GM21825 (cell line): ENCODE measurements around the gene ESX1.
"Not testable (repeated sequence)": the region's sequence is repeated elsewhere in the genome, so short reads cannot be mapped to it uniquely, and the experiment has no call there.

Experiments used
- ATAC-seq: cut with Tn5 transposase; IDR thresholded peaks from one replicate; pipeline ENCODE4 v1.9.1; 2021; ENCODE audit warnings: mild to moderate bottlenecking, moderate library complexity; ENCODE audit not compliant: unreplicated experiment

The ESX1 gene

DNA sequence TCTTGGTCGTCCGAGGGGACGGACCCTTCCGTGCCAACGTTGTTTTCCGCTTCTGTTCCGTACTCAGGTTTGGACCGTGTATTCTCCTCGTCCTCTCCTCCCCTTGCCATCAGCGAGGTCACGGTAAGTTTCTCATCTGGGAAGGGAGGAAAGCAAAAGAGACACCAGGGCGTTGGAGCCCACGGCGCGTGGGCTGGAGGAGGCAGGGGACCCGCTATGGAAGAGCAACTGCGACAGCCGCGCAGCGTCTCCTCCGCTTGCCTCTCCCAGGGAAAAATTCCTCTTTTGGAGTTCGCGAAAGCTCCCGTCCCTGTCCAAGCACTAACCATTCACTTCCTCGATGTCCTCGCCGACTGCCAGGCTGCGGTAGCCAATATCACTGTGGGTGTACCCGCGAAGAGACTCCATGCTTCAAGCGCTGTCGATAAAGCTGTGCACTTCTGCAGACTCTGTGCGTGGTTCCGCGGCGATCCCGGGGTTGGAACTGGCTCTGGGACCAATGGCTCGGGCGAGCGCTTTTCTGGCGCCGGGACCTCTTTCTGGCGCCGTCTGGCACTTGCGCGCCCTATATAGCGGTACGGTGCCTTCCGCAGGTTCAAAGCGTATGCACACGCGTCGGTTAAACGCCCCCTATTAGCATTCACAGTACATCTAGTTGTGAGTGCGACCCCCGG, at the start of gene ESX1:
Gene ESX1, minus strand, starts transcription at position 492 of the 674 bp plus-strand sequence. Its CDS starts 84 bp downstream, at position 408.
- no peak for ATAC-seq

- ATAC-seq = no peak
These were observed 40.9 kb upstream of the ESX1 start for GRCh38 chrX:104295636-104296035.

DNA sequence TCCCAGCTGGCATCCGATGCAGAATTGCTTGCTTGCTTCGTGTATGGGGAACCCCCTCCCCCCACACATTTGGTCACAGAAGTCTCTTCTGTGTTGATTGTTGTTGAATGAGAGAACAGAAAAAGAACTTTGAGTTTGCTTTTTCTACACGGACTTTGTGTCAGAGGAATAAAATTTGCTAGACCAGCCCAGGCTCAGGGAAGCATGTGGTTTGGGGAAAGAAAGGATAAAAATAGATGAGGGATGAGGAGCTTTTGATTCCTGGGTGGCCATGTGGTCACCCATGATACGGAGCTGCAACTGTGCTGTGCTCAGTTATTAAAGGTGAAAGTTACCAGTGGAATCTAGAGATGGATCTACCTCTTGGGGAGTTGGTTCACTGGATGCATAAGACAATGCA, 34.2 kb upstream of the ESX1 start:
- ATAC-seq = no peak

- ATAC-seq = no peak
These were observed 33.5 kb upstream of the ESX1 start for GRCh38 chrX:104288269-104288668.

- ATAC-seq = no peak
These were observed 30.5 kb upstream of the ESX1 start for GRCh38 chrX:104285201-104285600.

DNA sequence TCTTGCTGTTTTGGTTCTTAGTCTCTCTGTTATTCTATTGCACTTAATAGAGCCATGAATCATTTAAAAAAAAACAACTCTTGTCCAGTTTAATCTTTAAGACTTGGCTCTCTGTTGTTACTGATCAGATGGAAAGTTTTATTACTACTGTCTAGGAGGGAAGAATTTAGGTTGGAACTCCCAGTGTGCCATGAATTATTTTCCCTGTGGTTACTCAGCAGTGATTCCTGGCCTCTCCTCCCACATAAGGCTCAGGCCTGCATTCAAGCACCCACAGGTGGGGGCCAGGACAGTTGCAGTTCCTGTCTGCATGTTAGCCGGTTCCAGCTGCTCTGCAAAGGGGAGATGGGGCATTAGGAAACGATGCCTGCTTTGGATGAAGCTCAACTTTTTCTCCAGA, 29.8 kb upstream of the ESX1 start:
- no peak for ATAC-seq

GRCh38 chrX:104282166-104282725, 27.5 kb upstream of the ESX1 start:
- no peak for ATAC-seq

DNA sequence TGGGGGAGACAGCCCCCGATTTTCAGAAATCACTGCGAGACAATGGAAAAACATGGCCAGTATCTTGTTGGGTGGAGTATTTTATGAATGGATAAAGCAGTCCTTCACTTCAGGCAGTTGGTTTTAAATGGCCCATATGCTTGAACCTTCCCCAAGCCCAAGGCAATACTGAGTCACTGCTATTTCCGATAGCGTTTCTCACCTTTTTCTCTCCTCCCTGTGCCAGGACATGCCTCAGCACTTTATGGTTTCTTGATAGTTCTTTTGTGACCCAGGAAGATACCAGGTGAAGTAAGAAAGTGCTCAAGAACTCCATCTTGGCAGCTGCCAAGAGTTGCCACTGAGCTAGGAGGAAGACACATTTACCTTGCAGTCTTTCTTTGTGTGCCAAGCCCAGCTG, 26.8 kb upstream of the ESX1 start:
- ATAC-seq = no peak

DNA sequence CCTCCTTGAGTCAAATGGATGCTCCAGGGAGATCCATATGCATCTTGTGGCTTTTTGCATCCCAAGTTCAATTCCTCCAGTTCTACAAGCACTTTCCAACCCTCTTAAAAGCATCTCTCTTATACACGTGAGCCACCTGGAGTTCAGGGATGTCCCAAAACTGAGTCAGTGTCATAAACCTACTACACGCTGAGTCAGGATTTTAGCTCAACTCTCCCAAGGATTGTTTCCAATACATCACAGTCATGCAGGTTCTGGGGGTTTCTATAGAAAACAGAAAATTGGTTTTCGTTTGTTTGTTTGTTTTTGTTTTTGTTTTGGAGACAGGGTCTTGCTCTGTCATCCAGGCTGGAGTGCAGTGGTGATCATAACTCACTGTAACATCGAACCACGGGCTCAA, 25.9 kb upstream of the ESX1 start:
- no peak for ATAC-seq

DNA sequence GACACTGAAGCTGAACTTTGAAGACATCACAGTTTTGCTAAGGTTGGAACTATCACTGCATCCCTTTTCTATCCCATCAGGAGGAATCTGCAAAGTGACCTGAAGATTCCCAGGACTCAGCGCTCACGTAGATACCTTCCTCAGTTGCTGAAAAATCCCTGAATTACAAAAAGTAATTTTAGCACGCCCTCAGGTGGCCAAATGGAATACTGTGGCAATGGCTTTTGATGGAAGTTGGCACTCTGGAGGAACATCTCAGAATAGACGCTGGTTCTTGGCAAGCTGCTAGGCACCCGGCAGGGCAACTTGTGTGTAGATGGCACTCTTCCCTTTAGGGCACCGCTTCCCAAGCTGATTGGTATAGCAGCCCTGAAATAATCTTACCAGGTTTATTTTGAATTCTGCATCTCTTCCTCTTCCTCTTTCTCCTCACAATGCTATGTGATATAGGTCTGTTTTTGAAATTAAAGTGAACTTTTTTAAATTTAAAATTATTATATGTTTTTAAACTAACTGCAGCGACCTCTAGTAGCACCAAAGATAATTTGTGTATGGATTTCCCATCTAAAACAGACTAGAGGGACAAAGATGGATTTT, 16.3 kb upstream of the ESX1 start:
- ATAC-seq = no peak

DNA sequence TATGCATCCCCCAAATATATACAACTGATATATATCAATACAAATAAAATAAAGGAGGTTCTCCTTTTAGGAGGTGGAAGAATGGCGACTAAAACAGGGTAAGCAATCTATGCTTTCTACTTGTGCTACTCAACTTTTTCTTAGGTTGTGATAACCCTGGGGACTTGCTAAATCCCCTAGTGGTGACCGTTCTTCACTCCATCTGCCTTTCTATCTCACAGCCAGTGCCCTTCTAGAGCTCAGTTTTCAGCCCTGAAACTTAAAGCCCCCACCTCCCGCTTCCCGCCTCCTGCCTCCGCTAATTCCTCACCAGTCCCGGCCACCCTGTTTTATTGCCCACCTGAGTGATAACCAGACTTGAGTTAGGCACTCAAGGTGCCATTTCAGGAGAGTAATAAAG, 15.5 kb upstream of the ESX1 start:
- no peak for ATAC-seq

DNA sequence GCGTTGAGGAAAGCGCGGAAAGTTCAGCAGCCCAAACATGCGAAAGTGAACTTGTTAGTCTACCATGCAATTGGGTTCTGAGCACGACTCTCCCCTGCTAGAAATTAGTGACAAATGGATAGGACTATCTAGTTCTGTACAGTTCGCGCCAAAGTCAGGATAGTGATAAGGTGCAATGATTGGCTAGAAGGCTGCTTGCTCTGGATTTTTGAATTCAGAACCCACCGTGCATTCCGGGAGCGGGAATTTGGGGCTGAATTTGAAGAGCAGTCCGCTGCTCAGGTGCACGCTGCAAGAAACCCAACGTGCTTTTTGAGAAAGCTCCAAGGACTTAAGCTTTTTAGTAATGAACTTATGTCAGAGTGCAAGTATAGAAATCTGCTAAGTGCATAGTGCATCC, 732 bp upstream of the ESX1 start:
- no peak for ATAC-seq

DNA sequence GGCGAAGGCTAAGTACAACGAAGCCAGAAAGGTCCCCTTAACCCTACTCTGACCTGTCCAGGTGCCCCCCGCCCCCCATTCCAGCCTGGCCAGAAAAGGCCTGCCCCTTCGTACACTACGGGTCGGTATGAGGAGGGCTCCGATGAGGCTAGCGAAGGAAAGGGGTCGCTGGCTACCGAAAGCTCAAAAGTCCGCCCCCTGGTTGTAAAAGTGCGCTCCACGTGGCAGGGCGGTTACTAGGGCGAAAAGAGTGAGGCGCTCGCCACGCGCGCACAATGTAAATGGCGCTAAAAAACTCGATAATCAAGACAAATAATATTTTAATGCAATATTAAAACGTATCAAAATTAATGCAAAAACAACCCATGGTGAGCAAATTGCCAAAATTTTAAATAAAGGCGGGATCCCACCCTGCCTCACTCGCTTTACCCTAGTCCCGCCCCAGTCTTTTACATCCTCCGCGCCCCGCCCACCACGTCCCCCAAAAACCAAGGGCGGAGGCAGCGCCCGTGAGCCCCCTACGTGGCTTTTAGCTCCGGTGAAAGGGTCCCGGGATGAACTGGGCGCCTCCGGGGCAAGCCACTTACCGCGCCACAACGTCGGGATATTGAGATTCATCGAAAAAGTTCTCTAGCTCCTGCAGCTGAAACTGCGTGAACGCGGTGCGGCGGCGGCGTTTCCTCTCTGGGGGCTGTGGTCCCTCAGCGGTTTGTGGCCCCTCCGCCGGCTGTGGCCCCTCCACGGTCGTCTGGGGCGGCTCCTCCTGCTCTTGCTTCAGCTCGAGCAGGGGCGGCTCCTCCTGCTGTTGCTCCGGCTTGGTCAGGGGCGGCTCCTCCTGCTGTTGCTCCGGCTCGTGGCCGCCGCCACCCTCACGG, 929 bp downstream of the ESX1 start:
- no peak for ATAC-seq

DNA sequence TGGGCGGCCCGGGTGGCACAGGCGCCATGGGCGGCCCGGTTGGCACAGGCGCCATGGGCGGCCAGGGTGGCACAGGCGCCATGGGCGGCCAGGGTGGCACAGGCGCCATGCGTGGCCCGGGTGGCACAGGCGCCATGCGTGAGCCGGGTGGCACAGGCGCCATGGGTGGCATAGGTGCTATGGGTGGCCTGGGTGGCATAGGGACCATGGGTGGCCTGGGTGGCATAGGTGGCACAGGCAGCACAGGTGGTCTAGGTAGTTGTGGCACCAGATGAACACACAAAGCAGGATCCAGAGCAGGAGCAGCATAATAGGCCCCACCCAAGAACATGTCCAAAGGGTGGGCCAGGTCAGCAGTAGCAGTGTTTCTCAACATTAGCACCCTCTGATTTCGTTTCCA, 4.3 kb downstream of the ESX1 start:
- ATAC-seq = no peak

DNA sequence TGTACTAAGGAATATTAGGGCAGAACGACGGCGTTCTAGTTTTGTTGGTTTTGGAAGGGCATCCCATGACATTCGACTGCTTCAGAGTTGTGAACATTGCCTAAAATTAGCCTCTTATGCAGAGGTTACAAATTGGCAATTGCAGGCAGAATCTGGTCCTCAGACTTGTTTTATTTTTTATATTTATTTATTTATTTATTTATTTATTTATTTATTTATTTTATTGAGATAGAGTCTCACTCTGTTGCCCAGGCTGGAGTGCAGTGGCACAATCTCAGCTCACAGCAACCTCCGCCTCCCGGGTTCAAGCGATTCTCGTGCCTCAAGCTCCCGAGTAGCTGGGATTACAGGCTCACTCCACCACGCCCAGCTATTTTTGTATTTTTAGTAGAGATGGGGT, 24.7 kb downstream of the ESX1 start:
- ATAC-seq = not testable (repeated sequence)

- ATAC-seq = no peak
These were observed 43.5 kb downstream of the ESX1 start for GRCh38 chrX:104211187-104211586.

GRCh38 chrX:104205548-104205947, 49.2 kb downstream of the ESX1 start:
- ATAC-seq = no peak
